GM18505 (cell line): ENCODE data around the gene CAPNS1.
"Not testable (repeated sequence)": the region's sequence is repeated elsewhere in the genome, so short reads cannot be mapped to it uniquely, and the experiment has no call there.

Source experiments
- ATAC-seq: cut with Tn5 transposase; IDR thresholded peaks from one replicate; pipeline ENCODE4 v1.9.1; 2021; ENCODE audit not compliant: unreplicated experiment
- POLR2A ChIP-seq: IDR thresholded peaks from 4 replicates; pipeline ENCODE4 v1.6.1; 2011; ENCODE audit warnings: borderline replicate concordance; ENCODE audit not compliant: insufficient read depth, insufficient read length; ENCODE audit errors: extremely low read depth

The CAPNS1 gene

DNA sequence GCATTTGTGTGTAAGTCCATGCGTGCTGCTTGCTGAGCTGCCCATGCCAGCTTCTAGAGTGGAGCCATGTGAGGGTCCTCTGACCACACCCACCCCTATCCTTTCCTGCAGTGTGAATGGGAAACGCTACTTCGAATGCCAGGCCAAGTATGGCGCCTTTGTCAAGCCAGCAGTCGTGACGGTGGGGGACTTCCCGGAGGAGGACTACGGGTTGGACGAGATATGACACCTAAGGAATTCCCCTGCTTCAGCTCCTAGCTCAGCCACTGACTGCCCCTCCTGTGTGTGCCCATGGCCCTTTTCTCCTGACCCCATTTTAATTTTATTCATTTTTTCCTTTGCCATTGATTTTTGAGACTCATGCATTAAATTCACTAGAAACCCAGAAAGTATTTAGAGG is 14.3 kb upstream of the CAPNS1 start:
- ATAC-seq: no peak
- TF ChIP-seq POLR2A: no peak

- no peak for TF ChIP-seq POLR2A
- ATAC-seq: no peak
Observed at GRCh38 chr19:36128392-36128736, 11.5 kb upstream of the CAPNS1 start.

GRCh38 chr19:36131221-36131620 is 8.6 kb upstream of the CAPNS1 start:
- ATAC-seq: not testable (repeated sequence)

- ATAC-seq: not testable (repeated sequence)
Observed at GRCh38 chr19:36134867-36135266, 5.0 kb upstream of the CAPNS1 start.

DNA sequence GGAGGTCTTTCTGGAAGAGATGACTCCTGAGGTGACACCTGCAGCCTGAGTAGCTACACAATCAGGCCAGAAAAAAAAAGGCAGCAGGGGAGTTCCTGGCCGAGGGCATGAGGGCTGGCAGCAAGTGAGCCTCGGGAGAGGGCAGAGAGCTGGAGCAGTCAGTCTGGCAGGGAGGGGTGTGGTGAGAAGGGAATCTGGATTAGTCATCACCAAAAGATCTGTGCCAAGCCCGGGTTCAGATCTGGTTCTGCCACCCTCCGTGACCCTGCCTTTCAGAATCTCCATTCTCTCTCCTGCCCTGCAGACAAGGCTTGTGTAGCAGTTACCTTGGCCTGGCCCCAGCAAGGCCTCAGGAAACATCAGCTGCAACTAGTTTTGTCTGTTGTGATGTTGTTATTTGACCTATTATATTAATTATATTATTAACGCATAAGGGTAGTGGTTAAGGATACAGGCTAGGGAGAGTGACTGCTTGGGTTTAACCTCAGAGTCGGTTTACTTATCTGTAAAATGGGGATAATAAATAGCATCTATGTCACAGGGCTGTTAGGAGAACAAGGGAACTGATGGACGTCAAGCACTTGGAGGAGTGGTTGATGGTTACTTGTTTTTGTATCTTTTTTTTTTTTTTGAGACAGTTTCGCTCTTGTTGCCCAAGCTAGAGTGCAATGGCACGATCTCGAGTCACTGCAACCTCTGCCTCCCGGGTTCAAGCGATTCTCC is 2.7 kb upstream of the CAPNS1 start:
- no peak for TF ChIP-seq POLR2A
- ATAC-seq: no peak

DNA sequence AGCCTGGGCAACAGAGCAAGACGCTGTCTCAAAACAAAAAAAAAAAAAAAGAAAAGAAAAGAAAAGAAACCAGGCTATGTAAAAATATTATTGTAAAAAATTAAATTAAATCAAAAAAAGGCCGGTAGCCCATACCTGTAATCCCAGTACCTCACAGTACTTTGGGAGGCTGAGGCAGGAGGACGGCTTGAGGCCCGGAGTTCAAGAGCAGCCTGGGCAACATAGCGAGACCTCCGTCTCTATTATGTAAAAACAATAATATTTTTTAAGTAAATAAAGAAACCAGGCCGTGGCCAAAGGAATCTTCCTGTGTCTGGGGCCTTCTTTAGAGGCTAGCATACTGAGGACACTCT is 770 bp upstream of the CAPNS1 start:
- ATAC-seq: no peak
- TF ChIP-seq POLR2A: no peak

DNA sequence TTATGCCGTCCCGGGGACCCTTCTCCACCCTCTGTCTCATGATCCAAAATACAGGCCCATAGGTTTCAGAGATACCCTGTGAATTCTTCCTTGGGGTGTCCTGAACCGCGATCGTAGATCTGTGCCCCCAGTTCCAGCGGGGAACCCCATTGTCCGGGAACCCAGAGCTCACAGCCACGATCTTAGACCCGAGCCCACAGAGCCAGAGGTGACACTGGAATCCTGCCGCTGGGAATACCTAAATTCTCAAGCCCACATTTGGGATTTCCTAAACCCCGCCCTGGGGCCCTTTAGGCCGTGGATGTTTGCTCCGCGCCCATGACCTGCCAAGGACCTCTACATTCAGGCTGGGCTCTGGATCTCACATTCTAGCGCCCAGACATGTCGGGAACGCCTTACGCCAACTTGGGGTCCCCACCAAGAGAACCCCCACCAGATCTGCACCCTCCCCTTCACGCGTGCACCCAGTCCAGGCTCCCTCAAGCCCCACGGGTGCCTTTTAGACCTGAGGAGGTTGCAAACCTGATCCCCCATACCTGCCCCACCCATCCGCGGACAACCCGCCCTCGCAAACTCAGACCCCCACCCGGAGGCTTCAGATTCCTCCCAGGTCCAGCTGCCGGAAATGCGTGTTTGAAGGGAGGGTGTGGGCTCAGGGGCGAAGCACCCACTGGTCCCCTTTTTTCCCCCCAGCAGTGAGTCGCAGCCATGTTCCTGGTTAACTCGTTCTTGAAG is 605 bp downstream of the CAPNS1 start:
- TF ChIP-seq POLR2A: no peak
- peak; percentile 1 for ATAC-seq

DNA sequence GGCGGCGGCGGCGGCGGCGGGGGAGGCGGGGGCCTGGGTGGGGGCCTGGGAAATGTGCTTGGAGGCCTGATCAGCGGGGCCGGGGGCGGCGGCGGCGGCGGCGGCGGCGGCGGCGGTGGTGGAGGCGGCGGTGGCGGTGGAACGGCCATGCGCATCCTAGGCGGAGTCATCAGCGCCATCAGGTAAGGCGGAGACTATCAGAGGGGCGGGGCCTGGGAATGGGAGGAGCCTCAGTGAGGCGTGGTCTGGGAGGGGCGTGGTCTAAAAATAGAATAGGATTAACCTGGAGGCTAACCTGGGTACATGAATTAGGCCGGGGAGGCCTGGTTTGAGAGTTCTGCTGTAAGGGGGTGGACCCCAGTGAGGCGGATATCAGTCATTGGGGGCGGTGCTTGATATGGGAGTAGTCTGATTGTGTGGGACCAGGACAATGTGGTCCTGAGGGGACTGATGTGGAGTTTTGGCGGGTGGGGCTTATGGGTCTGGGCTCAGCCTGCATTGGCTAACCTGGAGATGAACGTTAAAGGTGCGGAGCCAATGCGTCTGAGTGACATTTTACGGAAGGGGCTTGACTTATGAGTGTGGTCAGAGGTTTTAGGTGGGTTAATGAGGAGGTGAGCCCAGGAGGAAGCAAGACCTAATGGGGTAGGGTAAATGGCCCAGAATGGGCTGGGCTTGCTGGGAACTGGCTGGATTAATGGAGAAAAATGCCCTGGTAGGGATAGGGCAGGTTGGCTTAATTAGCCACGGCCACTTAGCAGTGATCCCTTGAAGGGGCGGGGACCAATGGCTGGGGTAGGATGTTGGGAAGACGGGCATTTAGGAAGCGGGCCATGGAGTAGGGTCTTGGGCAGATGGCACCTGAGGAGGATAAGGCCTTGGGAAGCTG is 1.4 kb downstream of the CAPNS1 start:
- peak; percentile 38 for ATAC-seq

DNA sequence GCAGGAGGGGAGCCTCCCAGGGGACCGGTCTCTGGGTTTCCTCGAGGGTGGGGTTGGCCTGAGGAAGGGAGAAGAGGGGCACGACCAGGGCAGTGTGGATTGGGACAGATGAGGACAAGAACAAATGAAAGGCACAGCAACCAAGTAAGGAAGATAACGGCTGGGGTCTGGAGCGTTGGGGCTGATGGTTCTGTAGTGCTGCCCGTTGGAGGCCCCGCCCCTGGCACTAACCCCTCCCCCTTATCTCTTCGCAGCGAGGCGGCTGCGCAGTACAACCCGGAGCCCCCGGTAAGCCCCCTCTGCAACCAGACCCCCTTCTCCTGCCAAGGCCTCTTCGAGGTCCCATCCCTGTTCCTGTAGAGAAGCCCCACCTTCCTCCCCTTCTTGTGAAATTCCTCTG is 2.2 kb downstream of the CAPNS1 start:
- TF ChIP-seq POLR2A: no peak
- no peak for ATAC-seq

More for the DNA sequence above, 1.4 kb downstream of the CAPNS1 start:
- TF ChIP-seq POLR2A: no peak

- no peak for TF ChIP-seq POLR2A
- no peak for ATAC-seq
Observed at GRCh38 chr19:36142496-36142895, 2.6 kb downstream of the CAPNS1 start.

GRCh38 chr19:36144624-36145023 is 4.8 kb downstream of the CAPNS1 start:
- no peak for ATAC-seq

GRCh38 chr19:36149673-36150406 is 10.0 kb downstream of the CAPNS1 start:
- TF ChIP-seq POLR2A: no peak
- no peak for ATAC-seq

More at GRCh38 chr19:36144624-36145023, 4.8 kb downstream of the CAPNS1 start:
- TF ChIP-seq POLR2A: no peak

DNA sequence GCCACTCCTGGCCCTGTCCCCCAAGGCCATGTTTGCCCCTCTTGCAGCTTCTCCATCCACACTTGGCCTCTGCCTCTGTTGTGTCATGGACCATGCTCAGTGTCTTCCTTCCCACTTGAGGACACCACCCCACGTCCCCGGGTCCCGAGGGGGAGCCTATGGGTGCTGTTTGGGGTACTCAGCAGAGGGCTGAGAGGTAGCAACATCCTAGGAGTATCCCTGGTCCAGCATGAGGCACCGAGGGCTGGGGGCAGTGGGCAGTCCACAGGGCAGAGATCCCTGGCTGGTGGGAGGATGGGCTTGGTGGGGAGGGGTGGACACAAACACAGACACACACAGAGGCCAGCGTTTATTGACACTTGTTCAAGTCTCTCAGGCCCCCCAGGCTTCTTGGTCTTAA is 10.7 kb downstream of the CAPNS1 start:
- no peak for TF ChIP-seq POLR2A
- ATAC-seq: no peak
